Stimulated activated CD8-positive, alpha-beta memory T cell treated with anti-CD3 and anti-CD28 coated beads, Interleukin-12 subunit alpha, Interleukin-12 subunit beta, amount 100 ng/mL, for 24 hours (primary cell): ENCODE results near the gene NNT.
A peak's percentile ranks its signal among the peaks of the same experiment; 100 is the strongest.
"Not testable (repeated sequence)": the region's sequence is repeated elsewhere in the genome, so short reads cannot be mapped to it uniquely, and the experiment has no call there.

ENCODE experiments used
- DNase-seq: peaks from one replicate; pipeline ENCODE4 v3.0.0-alpha.2; 2020; ENCODE audit errors: extremely low read depth

NNT gene

GRCh38 chr5:43582082-43583005 is 20.6 kb upstream of the NNT start:
- DNase-seq, result no peak

DNA sequence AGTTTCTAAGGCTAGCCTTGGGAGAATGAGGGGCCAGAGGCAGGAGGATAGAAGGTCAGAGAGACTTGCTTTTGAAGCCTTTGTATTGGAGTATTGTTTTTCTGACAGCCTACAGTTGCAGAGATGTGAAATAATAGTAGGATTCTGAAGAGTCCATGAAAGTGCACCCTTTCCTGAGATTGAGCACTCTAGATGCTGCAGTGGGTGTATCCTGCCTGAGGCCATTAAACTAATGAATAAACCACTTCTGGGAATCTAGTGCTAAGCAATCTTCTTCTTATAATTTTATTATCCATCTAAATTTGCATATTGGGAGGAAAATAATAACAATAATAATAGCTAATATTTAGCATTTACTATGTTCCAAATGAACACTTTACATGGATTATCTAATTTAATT is 19.3 kb upstream of the NNT start:
- DNase-seq, result no peak

- DNase-seq, result no peak
Measured at GRCh38 chr5:43584166-43584699, 18.7 kb upstream of the NNT start.

DNA sequence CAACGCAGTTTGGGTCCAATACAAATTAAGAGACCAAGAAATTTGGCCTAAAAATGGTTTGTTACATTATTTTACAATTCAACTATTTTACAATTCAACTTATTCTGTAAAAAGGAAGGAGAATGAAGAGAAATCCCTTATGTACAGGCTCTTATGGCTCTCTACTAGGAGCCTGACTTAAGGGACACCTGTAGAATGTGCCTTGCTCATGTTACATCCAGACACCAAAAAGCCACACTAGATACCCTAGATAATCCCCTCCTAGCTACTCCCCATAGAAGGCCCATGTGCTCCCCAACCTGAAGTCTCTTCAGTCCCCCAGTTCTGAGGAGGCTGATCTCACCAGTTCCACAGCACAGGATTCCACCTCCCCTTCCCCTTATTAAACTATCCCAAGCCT is 14.1 kb upstream of the NNT start:
- no peak for DNase-seq

DNA sequence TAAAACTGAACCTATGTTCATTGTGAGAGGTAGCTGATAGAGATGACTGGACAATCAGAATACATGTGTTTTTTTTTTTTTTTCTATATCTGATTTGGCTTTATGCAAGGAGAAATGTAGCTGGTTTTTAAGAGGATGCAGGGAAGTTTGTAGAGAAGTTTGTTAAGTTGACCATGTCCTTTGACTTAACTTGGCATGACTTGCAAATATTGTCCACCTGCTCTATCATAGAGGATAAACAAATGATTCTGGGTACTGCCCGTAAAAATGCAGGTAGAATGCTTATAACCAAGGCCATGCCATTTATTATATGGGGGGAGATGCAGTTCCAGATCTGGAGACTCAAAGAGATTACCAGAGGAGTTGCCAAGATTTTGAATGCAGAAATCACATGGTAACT is 13.7 kb upstream of the NNT start:
- no peak for DNase-seq

DNA sequence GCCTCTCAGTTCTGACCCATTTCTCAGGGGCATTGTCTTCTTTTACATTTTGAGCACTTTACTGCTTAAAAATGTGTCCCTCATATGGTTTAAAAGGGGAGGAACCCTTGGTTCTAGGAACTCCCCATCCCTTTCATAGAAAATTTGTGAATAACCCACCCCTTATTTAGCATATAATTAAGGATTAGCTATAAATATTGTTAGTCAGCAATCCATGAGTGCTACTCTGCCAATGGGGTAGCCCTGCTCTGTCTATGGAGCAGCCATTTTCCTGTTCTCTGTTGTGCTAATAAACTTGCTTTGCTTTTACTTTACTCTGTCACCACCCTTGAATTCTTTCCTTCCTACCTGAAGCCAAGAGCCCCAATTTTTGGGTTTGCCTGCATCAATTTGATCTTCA is 12.3 kb upstream of the NNT start:
- DNase-seq, result no peak

DNA sequence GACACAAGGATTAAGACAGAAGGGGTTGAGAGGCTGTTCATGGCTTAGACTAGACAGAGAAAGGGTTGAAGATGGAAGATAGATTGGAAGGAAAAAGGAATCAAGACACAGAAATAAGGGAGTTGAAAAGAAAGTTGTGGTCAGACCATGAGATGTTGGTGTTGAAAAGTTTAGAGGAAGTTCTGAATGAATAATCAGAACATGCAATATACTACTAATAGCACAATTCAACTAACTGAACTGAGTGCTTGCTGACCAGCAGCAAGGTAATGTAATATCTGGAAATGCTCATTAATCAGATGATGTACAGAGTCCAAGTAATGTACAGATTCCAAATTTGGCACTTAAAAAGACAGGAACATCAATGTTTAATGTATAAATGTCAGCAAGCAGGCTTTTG is 10.6 kb upstream of the NNT start:
- no peak for DNase-seq

DNA sequence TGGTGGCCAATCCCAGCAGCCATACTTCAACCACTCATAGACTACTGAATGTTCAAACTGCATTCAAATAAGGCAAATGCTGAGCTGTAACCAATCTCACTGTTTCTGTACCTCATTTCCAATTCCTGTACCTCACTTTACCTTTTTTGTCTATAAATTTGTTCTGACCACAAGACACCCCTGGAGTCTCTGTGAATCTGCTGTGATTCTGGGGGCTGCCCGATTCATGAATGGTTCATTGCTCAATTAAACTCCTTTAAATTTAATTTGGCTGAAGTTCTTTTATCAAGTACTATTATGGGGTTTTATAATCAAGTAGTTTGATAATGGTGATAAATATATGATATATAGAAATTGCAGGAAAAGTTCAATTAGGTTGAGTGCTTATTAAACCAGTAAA is 4.1 kb upstream of the NNT start:
- DNase-seq, result not testable (repeated sequence)

- no peak for DNase-seq
Measured at GRCh38 chr5:43601454-43602260, 1.3 kb upstream of the NNT start.

- peak; percentile 32 for DNase-seq
Measured at GRCh38 chr5:43603344-43604217, 601 bp downstream of the NNT start.

GRCh38 chr5:43604699-43605098 is 1.7 kb downstream of the NNT start:
- DNase-seq, result no peak

- DNase-seq, result no peak
Measured at GRCh38 chr5:43606351-43606750, 3.4 kb downstream of the NNT start.

- no peak for DNase-seq
Measured at GRCh38 chr5:43608406-43608805, 5.4 kb downstream of the NNT start.

DNA sequence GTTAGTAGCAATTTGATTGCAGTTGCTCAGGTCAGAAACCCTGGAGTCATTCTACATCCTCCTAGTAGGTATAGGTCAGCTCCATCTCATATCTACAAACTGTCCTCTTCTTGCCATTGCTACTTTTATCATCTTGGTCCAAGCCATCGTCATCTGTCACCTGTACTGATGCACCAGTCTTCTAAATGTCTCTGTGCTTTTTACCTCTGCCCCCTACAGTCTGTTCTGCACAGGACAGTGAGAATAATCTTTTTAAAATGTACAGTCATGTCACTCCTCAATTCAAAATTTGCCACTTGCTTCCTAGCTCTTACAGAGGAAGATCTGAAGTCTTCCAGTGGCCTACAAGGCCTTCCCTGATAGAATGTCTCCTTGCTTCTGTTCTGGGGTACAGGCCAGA is 6.8 kb downstream of the NNT start:
- no peak for DNase-seq

- no peak for DNase-seq
Measured at GRCh38 chr5:43613370-43613769, 10.4 kb downstream of the NNT start.

DNA sequence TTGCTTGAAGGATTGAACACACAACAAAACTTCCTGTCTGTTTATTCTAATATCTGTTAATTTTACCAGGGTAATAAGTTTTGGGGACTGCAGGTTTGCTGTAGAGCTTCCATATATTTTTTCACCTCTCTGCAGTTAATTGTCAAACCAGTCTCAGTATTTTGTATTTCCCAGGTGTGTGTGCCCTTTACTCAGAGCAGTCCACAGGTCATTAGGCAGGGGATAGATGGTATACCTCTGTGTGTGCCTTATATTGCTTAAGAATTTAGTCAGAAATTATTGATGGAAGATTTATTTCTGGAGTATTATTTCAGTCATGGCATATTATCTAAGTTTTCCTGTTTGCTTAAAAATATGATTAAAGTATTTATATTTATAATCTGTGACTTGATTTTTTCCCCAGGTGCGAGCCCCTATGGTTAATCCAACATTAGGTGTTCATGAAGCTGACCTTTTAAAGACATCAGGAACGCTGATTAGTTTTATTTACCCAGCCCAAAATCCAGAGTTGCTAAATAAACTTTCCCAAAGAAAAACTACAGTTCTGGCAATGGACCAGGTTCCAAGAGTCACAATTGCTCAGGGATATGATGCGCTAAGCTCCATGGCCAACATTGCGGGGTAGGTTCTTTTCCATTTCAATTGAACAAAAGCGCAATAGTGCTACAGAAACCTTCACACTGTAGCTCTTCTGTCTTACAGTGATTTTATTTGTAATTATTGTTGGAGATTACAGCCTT is 12.6 kb downstream of the NNT start:
- no peak for DNase-seq

DNA sequence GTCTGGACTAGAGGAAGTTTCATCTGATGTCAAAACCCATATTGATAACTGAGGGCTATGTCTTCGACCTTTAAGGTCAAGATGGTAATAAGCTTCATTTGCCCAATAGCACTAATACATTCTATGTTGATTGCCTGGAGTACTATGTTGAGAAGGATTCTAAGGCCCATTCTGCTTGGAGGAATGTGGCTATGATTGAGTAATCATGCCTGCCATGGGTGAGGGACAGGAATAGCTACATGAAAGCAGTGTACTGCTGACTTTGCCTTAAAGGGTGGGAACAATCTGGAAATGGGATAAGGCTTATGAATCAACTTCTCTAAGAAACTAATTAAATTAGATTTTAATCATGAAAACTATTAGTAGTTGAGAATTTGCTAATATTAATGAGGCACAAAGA is 13.6 kb downstream of the NNT start:
- no peak for DNase-seq

DNA sequence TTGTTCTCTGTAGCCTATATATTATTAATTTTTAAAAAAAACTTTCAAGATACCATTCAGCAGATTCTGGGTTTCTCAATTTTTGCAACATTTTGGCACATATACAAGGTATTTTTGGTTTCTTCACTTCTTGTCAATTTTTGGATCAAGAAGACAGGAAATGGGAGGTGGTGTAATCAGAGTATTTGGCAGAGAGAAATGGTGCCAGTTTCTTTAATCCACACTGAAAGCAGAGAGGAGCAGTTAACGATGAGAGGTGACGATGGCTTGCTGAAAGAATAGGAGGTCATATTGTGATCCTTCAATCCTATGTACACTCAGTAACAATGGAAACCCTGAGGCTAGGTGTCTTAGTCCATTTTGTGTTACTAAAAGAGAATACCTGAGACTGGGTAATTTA is 16.4 kb downstream of the NNT start:
- DNase-seq, result no peak

- DNase-seq, result no peak
Measured at GRCh38 chr5:43619911-43620310, 16.9 kb downstream of the NNT start.

DNA sequence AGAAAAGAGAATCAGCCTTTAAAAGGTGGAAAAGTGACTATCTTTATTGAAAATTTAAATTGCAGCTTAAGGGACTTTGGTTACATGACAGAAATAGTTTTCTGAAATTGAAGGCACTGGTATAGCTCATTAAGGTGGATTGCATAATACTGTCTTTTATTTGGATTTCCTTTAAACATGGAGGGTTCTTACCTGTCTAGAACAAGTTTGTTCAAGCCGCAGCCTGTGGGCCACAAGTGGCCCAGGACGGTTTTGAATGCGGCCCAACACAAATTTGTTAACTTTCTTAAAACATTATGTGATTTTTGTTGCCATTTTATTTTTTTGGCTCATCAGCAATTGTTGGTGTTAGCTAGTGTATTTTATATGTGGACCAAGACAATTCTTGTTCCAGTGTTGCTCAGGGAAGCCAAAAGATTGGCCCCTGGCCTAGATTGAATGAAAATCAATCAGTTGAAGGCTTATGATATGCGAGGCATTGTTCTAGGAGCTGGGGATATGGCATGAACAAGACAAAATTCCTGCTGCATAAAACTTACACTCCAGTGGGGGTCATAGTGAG is 18.0 kb downstream of the NNT start:
- DNase-seq, result no peak

DNA sequence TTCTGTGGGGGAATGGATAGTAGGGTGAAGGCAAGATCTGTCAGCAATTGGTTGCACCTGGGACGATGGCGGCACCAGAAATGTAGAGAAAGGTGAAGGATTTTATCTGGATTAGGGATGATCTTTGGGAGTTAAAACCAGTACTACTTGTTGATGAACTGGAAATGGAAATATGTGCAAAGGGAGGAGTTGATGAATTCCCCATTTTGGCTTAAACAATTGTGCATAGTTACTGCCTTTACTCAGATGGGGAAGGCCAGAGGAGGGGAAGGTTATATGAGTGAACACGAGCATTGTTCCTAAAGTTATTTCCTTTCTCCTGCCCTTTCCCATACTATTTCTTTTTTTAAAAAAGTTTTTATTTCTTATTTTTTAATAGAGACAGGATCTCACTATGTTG is 19.1 kb downstream of the NNT start:
- DNase-seq, result no peak
